Measurements from ENCODE around the gene SLX4IP. TPM values are rescaled to one million over a fixed set of nuclear protein-coding genes. Genes with fewer than 3 reads are reported as not detected.

The SLX4IP gene
- total and polyA plus RNA-seq, 5 experiments from 2014 or later: 1.5 to 6.3 (median 2.5) TPM

DNA sequence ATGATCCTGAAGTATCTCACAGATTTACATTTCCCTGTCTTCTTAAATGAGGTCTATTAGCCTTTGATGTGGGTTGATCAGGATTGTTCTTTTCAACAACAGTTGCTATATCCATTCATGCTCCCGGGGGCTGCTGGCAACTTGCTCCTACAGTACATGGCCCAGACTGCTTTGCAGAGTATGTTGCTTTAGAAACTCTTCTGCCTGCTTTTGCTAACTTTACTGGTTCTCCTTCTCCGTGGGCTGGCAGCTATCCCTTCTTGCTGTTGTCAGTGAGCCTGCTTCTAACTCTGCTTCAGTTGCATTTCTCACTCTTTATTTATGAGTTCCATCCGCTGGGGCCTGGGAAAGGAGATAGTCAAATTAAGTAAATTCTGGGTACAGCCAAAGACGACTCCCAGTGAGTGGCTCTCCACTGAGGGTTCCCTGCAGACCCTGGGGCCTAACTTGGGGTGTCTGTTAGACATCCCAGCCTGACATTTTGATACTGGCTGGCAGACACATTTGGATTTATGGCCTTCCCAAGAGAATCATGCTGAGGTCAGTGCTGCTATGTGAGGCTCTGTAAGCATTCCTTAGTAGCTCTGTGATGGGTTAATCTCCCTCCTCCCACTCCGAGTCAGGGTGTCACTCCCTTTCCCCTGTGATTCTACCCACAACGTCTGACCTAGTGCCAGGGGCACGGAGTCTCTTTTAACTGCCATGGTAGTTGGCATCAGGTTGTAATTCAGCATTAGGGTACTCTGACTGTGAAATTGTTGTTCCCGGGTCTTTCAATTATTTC lies 73.6 kb downstream of the SLX4IP start:
- peaks cover 0 to 2% (median 0%) of the 10 kb centered on the region in 3 donors for H3K36me3 Mint-ChIP-seq
- no peaks in the 10 kb centered on the region for H3K27me3 Mint-ChIP-seq
- peaks cover 12 to 43% (median 23%) of the 10 kb centered on the region in 4 donors for H3K4me1 Mint-ChIP-seq
- no peak for DNase-seq
- H3K27ac Mint-ChIP-seq: peak overlapping the region in 2 of 10 donors; percentile 18 to 73
- no peak for ATAC-seq
- H3K9me3 Mint-ChIP-seq: no peaks in the 10 kb centered on the region
- POLR2A ChIA-PET: no interaction called here
- H3K4me3 Mint-ChIP-seq: no peak overlapping the region

DNA sequence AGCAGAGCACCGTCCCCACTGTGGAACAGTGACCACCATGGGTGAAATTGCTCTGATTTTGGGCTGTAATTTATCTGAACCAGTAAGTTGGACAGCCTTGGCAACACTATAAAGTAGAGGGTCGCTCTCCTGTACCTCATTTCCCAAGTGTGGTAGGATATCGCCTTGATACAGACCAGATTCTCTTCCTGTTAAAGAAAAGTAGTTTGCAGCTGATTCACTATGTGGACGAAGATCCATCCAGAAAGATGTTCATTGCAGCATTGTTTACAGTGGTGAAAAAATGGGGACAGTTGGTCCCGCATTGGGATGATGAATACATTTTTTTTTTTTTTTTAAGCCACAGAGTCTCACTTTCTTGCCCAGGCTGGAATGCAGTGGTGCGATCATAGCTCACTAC lies 74.3 kb downstream of the SLX4IP start:
- ATAC-seq (no peak), DNase-seq (no peak)
- Mint-ChIP-seq H3K4me1 (peaks cover 10 to 43% (median 26%) of the 10 kb centered on the region in 4 donors), H3K27ac (no peak overlapping the region), H3K9me3 (no peaks in the 10 kb centered on the region), H3K4me3 (no peak overlapping the region), H3K27me3 (no peaks in the 10 kb centered on the region), H3K36me3 (peaks cover 0 to 2% (median 0%) of the 10 kb centered on the region in 3 donors)
- POLR2A ChIA-PET: no interaction called here

DNA sequence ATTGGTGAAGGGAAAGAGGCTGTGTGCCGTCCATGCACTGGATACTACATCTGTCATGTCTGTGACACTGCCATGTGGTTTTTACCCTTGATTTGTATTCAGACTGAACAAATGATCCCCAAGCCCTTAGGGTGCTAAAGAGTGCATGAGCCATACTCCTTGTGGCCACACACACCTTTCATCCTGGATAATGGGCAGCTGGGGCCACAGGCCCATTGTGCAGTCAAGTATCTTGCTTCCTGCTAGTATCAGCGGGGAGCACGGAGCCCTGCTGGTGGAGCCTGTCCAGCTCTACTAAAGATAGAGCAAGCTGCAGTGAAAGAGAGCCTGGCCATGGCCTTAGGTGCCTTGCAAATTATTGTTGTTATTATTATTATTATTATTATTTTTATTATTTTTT lies 75.1 kb downstream of the SLX4IP start:
- POLR2A ChIA-PET: no interaction called here
- DNase-seq (no peak), ATAC-seq (no peak)
- Mint-ChIP-seq H3K4me1 (peaks cover 13 to 49% (median 27%) of the 10 kb centered on the region in 4 donors), H3K27me3 (no peaks in the 10 kb centered on the region), H3K9me3 (no peaks in the 10 kb centered on the region), H3K36me3 (peaks cover 0 to 6% (median 5%) of the 10 kb centered on the region in 3 donors), H3K27ac (no peak overlapping the region), H3K4me3 (no peak overlapping the region)

DNA sequence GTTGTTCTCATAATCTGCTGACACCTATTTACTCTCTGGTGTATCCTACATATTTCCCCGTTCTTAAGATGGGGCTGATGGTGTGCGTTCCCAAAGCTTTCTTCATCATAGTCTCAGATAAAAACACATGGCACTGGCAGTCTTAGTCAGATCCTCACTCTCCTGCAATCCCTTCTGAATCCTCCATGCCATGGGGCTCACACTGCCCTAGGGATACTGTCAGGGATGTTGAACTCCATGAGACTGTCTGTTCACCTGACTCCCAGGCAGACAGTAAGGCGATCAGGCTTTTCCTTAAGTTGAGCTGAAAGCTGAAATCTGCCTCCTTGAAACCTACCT lies 76.0 kb downstream of the SLX4IP start:
- Mint-ChIP-seq H3K4me3 (peak overlapping the region in 2 of 10 donors; percentile 30 to 38), H3K36me3 (peaks cover 0 to 6% (median 5%) of the 10 kb centered on the region in 3 donors), H3K27me3 (no peaks in the 10 kb centered on the region), H3K4me1 (peaks cover 14 to 56% (median 29%) of the 10 kb centered on the region in 4 donors), H3K9me3 (no peaks in the 10 kb centered on the region), H3K27ac (peak overlapping the region in 7 of 10 donors; percentile 15 to 80 (median 68))
- POLR2A ChIA-PET: no interaction called here
- ATAC-seq (no peak), DNase-seq (no peak)

DNA sequence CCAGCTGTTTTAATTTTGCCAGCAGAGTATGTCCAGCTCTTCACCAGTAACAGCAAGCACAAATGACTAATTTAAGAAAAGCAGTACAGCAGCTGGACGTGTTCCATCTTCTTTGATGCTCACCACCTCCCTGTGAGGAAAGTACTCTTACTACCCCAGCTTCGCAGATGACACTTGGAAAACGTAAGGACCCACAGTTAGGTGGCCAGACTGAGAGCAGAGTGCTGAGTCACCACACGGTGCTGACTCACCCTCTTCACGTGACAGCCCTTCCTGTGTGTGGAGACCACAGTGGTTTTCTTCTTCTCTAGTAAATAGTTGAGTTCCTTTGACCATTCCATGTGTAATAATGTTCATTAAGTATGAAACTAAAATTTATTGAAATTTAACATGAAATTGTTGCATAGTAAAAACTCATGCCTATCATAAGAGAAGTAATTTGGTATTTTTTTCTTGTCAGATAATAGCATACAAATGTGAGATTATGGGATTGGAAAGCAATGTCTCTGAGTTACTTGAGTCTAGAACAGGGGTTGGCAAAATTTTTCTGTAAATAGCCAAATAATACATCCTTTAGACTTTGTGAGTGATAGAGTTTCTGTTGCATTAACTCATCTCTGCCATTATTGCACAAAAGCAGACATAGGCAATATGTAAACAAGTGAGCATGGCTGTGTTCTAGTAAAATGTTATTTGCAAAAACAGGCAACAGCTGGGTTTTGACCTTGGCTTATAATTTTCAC lies 76.6 kb downstream of the SLX4IP start:
- ATAC-seq: peak; percentile 40 to 57
- H3K27ac Mint-ChIP-seq: peak overlapping the region in 7 of 10 donors; percentile 15 to 80 (median 68)

DNA sequence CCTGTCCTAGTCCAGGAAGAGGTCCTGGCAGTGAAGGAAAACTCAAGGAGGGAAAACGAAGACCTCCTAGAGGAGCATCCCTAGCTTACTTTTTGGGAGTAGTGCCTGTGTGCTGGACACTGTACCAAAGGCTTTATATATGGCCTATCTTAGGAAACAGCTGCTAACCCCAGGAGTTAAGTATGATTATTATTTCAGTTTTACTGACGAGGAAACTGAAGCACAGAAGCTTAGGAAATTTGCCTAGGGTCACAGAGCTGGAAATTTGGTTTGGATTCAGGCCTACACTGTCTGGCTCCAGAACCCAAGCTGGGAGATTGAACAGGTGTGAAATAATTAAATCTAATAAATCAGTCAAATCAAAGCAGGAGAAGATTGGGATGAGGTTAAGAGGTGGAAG lies 78.0 kb downstream of the SLX4IP start:
- no peaks in the 10 kb centered on the region for H3K9me3 Mint-ChIP-seq

More for the DNA sequence above, 76.6 kb downstream of the SLX4IP start:
- no peaks in the 10 kb centered on the region for H3K9me3 Mint-ChIP-seq
- POLR2A ChIA-PET: no interaction called here
- H3K4me3 Mint-ChIP-seq: peak overlapping the region in 5 of 10 donors; percentile 8 to 38 (median 30)
- H3K36me3 Mint-ChIP-seq: peaks cover 0 to 6% (median 5%) of the 10 kb centered on the region in 3 donors
- no peaks in the 10 kb centered on the region for H3K27me3 Mint-ChIP-seq
- peak in 3 of 10 donors; percentile 3 to 51 (median 9) for DNase-seq
- peaks cover 10 to 51% (median 28%) of the 10 kb centered on the region in 4 donors for H3K4me1 Mint-ChIP-seq

DNA sequence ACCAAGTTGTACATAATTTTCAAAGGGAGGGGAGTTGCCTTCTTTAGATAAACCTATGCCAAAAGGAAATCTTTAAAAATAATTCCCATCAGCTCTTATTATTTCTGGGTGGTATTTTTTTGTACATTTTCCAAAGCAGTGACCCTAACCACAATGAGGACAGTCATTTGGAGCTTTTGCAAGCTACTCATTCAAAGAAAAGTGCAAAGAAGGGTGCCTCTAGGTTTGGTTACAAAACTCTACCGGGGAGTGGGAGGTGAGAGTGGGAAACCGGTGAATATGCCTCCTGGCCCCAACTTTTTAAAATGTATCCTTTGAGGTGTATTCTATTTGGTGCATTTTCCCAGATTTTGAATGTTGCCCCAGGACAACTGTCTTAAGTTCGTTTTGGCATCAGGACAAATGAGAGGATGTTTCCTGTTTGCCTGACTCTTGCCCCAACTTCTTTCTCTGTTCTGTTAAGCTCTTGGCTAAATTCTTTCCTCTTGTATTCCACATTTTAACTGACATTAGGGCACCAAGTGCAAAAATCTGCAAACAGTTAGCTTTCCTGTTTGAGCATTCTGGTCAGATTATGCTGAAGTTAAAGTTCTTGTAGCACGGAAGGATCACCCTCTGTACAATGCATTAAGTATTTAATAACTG lies 78.9 kb downstream of the SLX4IP start:
- DNase-seq: no peak
- Mint-ChIP-seq H3K9me3 (no peaks in the 10 kb centered on the region), H3K4me3 (no peak overlapping the region), H3K27ac (no peak overlapping the region), H3K27me3 (no peaks in the 10 kb centered on the region), H3K4me1 (peaks cover 13 to 42% (median 24%) of the 10 kb centered on the region in 4 donors), H3K36me3 (peaks cover 0 to 6% (median 5%) of the 10 kb centered on the region in 3 donors)
- ATAC-seq: no peak
- POLR2A ChIA-PET: interaction anchor here (0.7 kb wide), 1 partner anchor 88 kb away, joined by 3 read pairs; no protein-coding TSS in a partner anchor

More for the DNA sequence above, 78.0 kb downstream of the SLX4IP start:
- POLR2A ChIA-PET: no interaction called here
- no peak for ATAC-seq
- no peak overlapping the region for H3K27ac Mint-ChIP-seq
- H3K4me1 Mint-ChIP-seq: peaks cover 13 to 43% (median 26%) of the 10 kb centered on the region in 4 donors
- H3K4me3 Mint-ChIP-seq: no peak overlapping the region
- H3K36me3 Mint-ChIP-seq: peaks cover 0 to 6% (median 5%) of the 10 kb centered on the region in 3 donors
- no peak for DNase-seq
- H3K27me3 Mint-ChIP-seq: no peaks in the 10 kb centered on the region

DNA sequence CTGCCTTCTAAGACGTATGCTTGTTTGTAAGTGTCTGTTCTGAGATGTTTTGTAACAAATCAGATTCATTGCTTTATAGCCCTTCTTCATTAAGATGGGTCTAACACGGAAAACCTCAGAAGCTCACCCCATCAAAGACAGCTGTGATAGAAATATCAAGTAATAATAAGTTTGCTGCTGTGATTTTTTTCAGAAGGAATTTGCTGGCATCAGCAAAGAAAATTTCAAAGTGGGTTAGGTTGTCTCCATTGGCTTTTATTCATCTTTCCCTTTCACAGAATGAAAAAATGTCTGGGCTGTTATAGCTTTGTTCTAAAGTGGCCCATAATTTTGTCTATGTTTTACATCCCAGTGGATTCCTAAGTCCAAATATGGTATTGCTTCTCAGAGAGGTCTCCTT lies 81.4 kb downstream of the SLX4IP start:
- no peak for ATAC-seq
- Mint-ChIP-seq H3K36me3 (peaks cover 0 to 8% (median 5%) of the 10 kb centered on the region in 3 donors), H3K27ac (no peak overlapping the region), H3K9me3 (no peaks in the 10 kb centered on the region), H3K27me3 (no peaks in the 10 kb centered on the region), H3K4me1 (peaks cover 13 to 53% (median 37%) of the 10 kb centered on the region in 4 donors), H3K4me3 (no peak overlapping the region)
- no peak for DNase-seq
- POLR2A ChIA-PET: no interaction called here

DNA sequence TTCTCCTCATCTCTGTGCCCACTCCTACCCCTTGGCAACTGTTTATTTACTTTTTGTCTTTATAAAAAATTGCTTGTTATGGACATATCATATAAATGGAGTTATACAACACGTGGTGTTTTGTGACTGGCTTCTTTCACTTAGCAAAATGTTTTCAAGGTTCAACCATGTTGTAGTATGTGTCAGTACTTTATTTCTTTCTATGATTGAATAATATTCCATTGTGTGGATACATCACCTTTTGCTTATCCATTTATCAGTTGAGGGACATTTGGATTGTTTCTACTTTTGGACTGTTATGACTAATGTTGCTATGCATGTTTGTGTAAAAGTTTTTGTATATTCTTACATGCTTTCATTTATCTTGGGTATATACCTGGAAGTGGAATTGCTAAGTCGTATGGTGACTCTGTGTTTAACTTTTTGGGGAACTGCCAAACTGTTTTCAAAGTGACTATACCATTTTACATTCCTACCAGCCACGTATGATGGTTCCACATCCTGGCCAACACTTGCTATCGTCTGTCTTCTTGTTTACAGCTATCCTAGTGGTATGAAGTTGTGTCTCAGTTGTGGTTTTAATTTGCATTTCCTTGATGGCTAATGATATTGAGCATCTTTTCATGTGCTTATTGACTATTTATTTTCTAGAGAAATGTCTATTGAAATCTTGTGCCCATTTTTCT lies 84.4 kb downstream of the SLX4IP start:
- H3K4me1 Mint-ChIP-seq: peaks cover 16 to 39% (median 32%) of the 10 kb centered on the region in 4 donors
- POLR2A ChIA-PET: no interaction called here
- H3K36me3 Mint-ChIP-seq: peaks cover 0 to 14% (median 5%) of the 10 kb centered on the region in 3 donors
- DNase-seq (no peak), ATAC-seq (no peak)
- H3K4me3 Mint-ChIP-seq: no peak overlapping the region
- no peaks in the 10 kb centered on the region for H3K9me3 Mint-ChIP-seq
- H3K27ac Mint-ChIP-seq: peak overlapping the region in 1 of 10 donors; percentile 11
- no peaks in the 10 kb centered on the region for H3K27me3 Mint-ChIP-seq

DNA sequence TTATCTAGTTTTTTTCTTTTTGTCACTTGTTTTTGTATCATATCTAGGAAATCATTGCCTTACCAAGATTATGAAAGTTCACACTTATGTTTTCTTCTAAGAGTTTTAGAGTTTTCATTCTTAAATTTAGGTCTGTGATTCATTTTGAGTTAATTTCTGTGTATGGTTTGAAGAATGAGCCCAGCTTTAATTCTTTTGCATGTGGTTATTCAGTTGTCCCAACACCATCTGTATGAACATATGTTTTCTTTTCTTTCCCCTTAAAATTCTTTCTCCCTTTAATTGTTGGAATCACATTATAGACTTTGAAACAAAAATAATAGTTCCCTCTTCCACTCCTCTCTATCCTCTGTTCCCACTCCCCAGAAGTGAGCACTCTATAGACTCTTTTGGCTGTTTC lies 85.4 kb downstream of the SLX4IP start:
- Mint-ChIP-seq H3K9me3 (no peaks in the 10 kb centered on the region), H3K27ac (no peak overlapping the region), H3K4me1 (peaks cover 13 to 33% (median 29%) of the 10 kb centered on the region in 4 donors), H3K27me3 (no peaks in the 10 kb centered on the region), H3K36me3 (peaks cover 0 to 13% (median 2%) of the 10 kb centered on the region in 3 donors), H3K4me3 (no peak overlapping the region)
- POLR2A ChIA-PET: no interaction called here
- DNase-seq (no peak), ATAC-seq (no peak)

DNA sequence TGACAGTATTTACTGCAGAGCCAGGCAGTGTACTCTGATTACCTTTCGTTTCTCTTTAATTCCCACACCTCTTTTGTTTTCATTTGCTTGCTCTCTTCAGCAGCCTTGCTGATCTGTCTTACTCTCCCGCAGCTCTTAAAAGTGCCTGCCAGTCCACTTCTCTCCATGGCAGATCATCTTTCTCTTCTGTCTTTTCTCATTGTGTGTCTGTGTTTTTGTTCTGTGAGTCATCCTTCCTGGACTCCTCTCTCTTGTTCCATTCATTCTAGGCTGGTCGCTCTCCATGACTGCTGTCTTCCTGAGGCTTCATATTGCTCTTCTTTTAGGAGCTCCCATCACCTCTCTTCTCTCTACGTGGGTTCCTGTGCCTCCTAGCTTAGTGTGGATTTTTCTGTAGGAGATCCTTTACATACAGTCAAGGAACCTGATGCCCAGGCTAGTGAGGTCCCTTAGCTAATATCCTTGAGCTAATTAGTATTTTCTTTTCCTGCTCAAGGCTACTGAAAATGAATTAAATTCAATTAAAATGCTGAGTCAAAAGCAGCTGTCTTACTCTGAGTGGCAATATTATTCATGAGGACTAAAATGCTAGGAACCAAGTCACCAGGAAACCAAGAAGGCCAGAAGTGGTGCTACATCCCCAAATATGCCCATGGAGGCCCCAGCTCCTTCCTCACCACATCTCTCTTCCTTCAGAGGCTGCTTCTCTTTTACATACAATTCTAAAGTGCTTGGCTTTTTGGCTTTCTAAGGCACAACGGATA lies 86.1 kb downstream of the SLX4IP start:
- DNase-seq (no peak), ATAC-seq (no peak)
- peaks cover 6 to 19% (median 9%) of the 10 kb centered on the region in 3 donors for H3K36me3 Mint-ChIP-seq
- H3K4me3 Mint-ChIP-seq: no peak overlapping the region
- no peaks in the 10 kb centered on the region for H3K27me3 Mint-ChIP-seq
- POLR2A ChIA-PET: no interaction called here
- H3K4me1 Mint-ChIP-seq: peaks cover 12 to 28% (median 24%) of the 10 kb centered on the region in 4 donors
- no peak overlapping the region for H3K27ac Mint-ChIP-seq
- no peaks in the 10 kb centered on the region for H3K9me3 Mint-ChIP-seq

DNA sequence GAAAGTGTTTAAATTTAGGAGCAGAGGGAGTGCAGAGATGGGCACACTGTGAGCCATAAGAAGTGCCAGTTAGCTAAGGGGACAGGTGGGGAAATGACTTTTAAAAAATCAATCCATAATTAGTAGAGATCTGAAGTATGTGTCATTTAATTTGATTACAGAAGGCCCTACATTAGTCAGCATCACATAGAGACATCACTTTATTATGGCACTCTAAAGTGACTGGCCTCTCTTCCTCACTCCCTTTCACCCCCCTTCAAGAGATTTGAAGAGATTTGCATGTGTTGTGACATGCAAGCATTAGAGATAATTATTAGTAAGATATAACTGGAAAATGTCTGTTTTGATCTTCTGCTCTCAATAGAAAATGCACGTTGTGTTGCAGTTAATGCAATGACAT lies 86.7 kb downstream of the SLX4IP start:
- H3K36me3 Mint-ChIP-seq: peaks cover 6 to 19% (median 10%) of the 10 kb centered on the region in 3 donors
- ATAC-seq (no peak), DNase-seq (no peak)
- H3K4me3 Mint-ChIP-seq: no peak overlapping the region
- POLR2A ChIA-PET: no interaction called here
- H3K27me3 Mint-ChIP-seq: no peaks in the 10 kb centered on the region
- H3K9me3 Mint-ChIP-seq: no peaks in the 10 kb centered on the region
- peaks cover 12 to 28% (median 24%) of the 10 kb centered on the region in 4 donors for H3K4me1 Mint-ChIP-seq
- H3K27ac Mint-ChIP-seq: peak overlapping the region in 1 of 10 donors; percentile 12
